ENCODE measurements around the gene LIPG. TPM values are rescaled to one million over a fixed set of nuclear protein-coding genes. Genes with fewer than 3 reads are reported as not detected.

LIPG gene
- total RNA-seq, 1 experiment from 2014 or later = 92.0 TPM

- H3K4me1 ChIP-seq (ENCODE audit: control insufficient read depth, insufficient read depth, low read length) = no peaks in the 10 kb centered on the region; the same call in 1 of the 2 replicates
- H3K36me3 ChIP-seq (ENCODE audit: control insufficient read depth, insufficient read depth, low read length) = no peaks in the 10 kb centered on the region
- ChIA-PET POLR2A (no interaction called here), CTCF (no interaction called here)
- peak overlapping the region; percentile 50 to 84 for H3K4me3 ChIP-seq (ENCODE audit: low read depth in 2 of 2, low read length in 2 of 2)
- DNase-seq (ENCODE audit: low read depth, low spot score) = no peak
- no TSS peak for BruUV-seq (replicated peaks)
- no peaks in the 10 kb centered on the region for H3K27me3 ChIP-seq (ENCODE audit: control insufficient read depth, insufficient read depth, low read length)
- TF ChIP-seq POLR2AphosphoS5 (IDR thresholded peaks at IDR 0.05; ENCODE audit: low read depth, low read length) = no peak
- no peak for TF ChIP-seq CTCF (IDR thresholded peaks at IDR 0.05)
- no peak for TF ChIP-seq REST (IDR thresholded peaks at IDR 0.05; ENCODE audit: insufficient read depth in 1 of 2, low read depth in 2 of 2, low read length in 1 of 2)
- TF ChIP-seq TCF7L2 (IDR thresholded peaks at IDR 0.05; ENCODE audit: low read depth, low read length) = no peak
- TF ChIP-seq SIN3A (IDR thresholded peaks at IDR 0.05; ENCODE audit: borderline replicate concordance, insufficient read depth, low read depth, low read length) = no peak
- H3K9me3 ChIP-seq (ENCODE audit: control insufficient read depth, insufficient read depth, low read depth, low read length) = no peaks in the 10 kb centered on the region
- ATAC-seq = peak; percentile 30; the same call in 1 of the 2 replicates
- in situ Hi-C loops (cut with HindIII; ENCODE audit: low pct_unique_long_range_greater_than_20kb, low sequenced_read_pairs) (no loop called here), intact Hi-C loops (cut with micrococcal nuclease; ENCODE audit: unreplicated experiment) (no loop called here)
- H3K27ac ChIP-seq (ENCODE audit: low read length) = peak overlapping the region; percentile 29; the same call in 1 of the 2 replicates
Measured at GRCh38 chr18:49560624-49561288, 1.1 kb upstream of the LIPG start.

GRCh38 chr18:49562481-49563129 lies 748 bp downstream of the LIPG start:
- ATAC-seq (no peak), DNase-seq (ENCODE audit: low read depth, low spot score) (no peak)
- Histone ChIP-seq H3K36me3 (ENCODE audit: control insufficient read depth, insufficient read depth, low read length) (no peaks in the 10 kb centered on the region), H3K4me1 (ENCODE audit: control insufficient read depth, insufficient read depth, low read length) (no peaks in the 10 kb centered on the region; the same call in 1 of the 2 replicates), H3K27me3 (ENCODE audit: control insufficient read depth, insufficient read depth, low read length) (no peaks in the 10 kb centered on the region), H3K4me3 (ENCODE audit: low read depth in 2 of 2, low read length in 2 of 2) (peak overlapping the region; percentile 50 to 84), H3K27ac (ENCODE audit: low read length) (peak overlapping the region; percentile 54), H3K9me3 (ENCODE audit: control insufficient read depth, insufficient read depth, low read depth, low read length) (no peaks in the 10 kb centered on the region)
- ChIA-PET CTCF (no interaction called here), POLR2A (interaction anchor here (0.5 kb wide), 1 partner anchor 1161 kb away, joined by 5 read pairs; no protein-coding TSS in a partner anchor)
- intact Hi-C loops (cut with micrococcal nuclease; ENCODE audit: unreplicated experiment) (no loop called here), in situ Hi-C loops (cut with HindIII; ENCODE audit: low pct_unique_long_range_greater_than_20kb, low sequenced_read_pairs) (no loop called here)
- TF ChIP-seq SIN3A (IDR thresholded peaks at IDR 0.05; ENCODE audit: borderline replicate concordance, insufficient read depth, low read depth, low read length) (no peak), REST (IDR thresholded peaks at IDR 0.05; ENCODE audit: insufficient read depth in 1 of 2, low read depth in 2 of 2, low read length in 1 of 2) (peak in 1 of 2 experiments; percentile 42; a peak in 2 of 4 replicates)
- no TSS peak for BruUV-seq (replicated peaks)
